Measurements from ENCODE around the gene GPATCH4. TPM values are rescaled to one million over a fixed set of nuclear protein-coding genes. Genes with fewer than 3 reads are reported as not detected.

GPATCH4 gene
- total RNA-seq, 1 experiment from 2014 or later: 53.5 TPM

GRCh38 chr1:156623946-156624813 lies 22.9 kb upstream of the GPATCH4 start:
- Mint-ChIP-seq H3K4me3 (ENCODE audit: unreplicated experiment) (peak overlapping the region; percentile 64), H3K36me3 (ENCODE audit: insufficient read depth, unreplicated experiment) (no peaks in the 10 kb centered on the region), H3K27me3 (ENCODE audit: insufficient read depth, unreplicated experiment) (peaks cover 28% of the 10 kb centered on the region), H3K4me1 (ENCODE audit: low read depth, unreplicated experiment) (peaks cover 17% of the 10 kb centered on the region), H3K27ac (ENCODE audit: unreplicated experiment) (no peak overlapping the region), H3K9me3 (ENCODE audit: unreplicated experiment) (no peaks in the 10 kb centered on the region)
- Histone ChIP-seq H3K9me3 (no peaks in the 10 kb centered on the region), H3K27me3 (replicated peaks; ENCODE audit: control insufficient read depth, insufficient read depth, low read length) (peaks cover 1% of the 10 kb centered on the region; the same call in 1 of the 2 replicates), H3K4me3 (ENCODE audit: low read depth, low read length) (peak overlapping the region; percentile 28), H3K36me3 (ENCODE audit: control insufficient read depth, insufficient read depth, low read length) (no peaks in the 10 kb centered on the region), H3K4me1 (peaks cover 13% of the 10 kb centered on the region)
- peak; percentile 69 to 70 for DNase-seq
- BruUV-seq (replicated peaks): no TSS peak
- POLR2A ChIA-PET: interaction anchor here (0.6 to 1.0 kb wide), 3 partner anchors 53 to 117 kb away, joined by 3 to 4 read pairs (median 3); partner anchors contain the start of genes ISG20L2, METTL25B, MRPL24 and NES
- intact Hi-C loops (cut with micrococcal nuclease; ENCODE audit: unreplicated experiment): no loop called here
- CTCF ChIA-PET: interaction anchor here (0.5 to 2.5 kb wide), 23 partner anchors 10 to 214 kb away, joined by 3 to 19 read pairs (median 5); partner anchors contain the start of gene NES
- TF ChIP-seq CTCF (IDR thresholded peaks at IDR 0.05; ENCODE audit: insufficient read depth in 1 of 2, low read depth in 1 of 2, low read length in 1 of 2, severe bottlenecking in 1 of 2, unreplicated experiment in 1 of 2): peak; percentile 12 to 49

- Histone ChIP-seq H3K4me1 (peaks cover 13% of the 10 kb centered on the region), H3K36me3 (ENCODE audit: control insufficient read depth, insufficient read depth, low read length) (no peaks in the 10 kb centered on the region), H3K27me3 (replicated peaks; ENCODE audit: control insufficient read depth, insufficient read depth, low read length) (peaks cover 1% of the 10 kb centered on the region; the same call in 1 of the 2 replicates), H3K4me3 (ENCODE audit: low read depth, low read length) (no peak overlapping the region), H3K9me3 (no peaks in the 10 kb centered on the region)
- BruUV-seq (replicated peaks): no TSS peak
- Mint-ChIP-seq H3K27ac (ENCODE audit: unreplicated experiment) (no peak overlapping the region), H3K27me3 (ENCODE audit: insufficient read depth, unreplicated experiment) (peaks cover 28% of the 10 kb centered on the region), H3K36me3 (ENCODE audit: insufficient read depth, unreplicated experiment) (no peaks in the 10 kb centered on the region), H3K4me3 (ENCODE audit: unreplicated experiment) (peak overlapping the region; percentile 64), H3K9me3 (ENCODE audit: unreplicated experiment) (no peaks in the 10 kb centered on the region), H3K4me1 (ENCODE audit: low read depth, unreplicated experiment) (peaks cover 17% of the 10 kb centered on the region)
- intact Hi-C loops (cut with micrococcal nuclease; ENCODE audit: unreplicated experiment): no loop called here
- ChIA-PET POLR2A (no interaction called here), CTCF (interaction anchor here (1.6 kb wide), 1 partner anchor 10 kb away, joined by 5 read pairs; no protein-coding TSS in a partner anchor)
- TF ChIP-seq CTCF (IDR thresholded peaks at IDR 0.05; ENCODE audit: insufficient read depth in 1 of 2, low read depth in 1 of 2, low read length in 1 of 2, severe bottlenecking in 1 of 2, unreplicated experiment in 1 of 2): no peak
- no peak for DNase-seq
Observed at GRCh38 chr1:156622581-156623297, 21.5 kb upstream of the GPATCH4 start.

GRCh38 chr1:156619582-156619955 lies 18.3 kb upstream of the GPATCH4 start:
- H3K4me1 Mint-ChIP-seq (ENCODE audit: low read depth, unreplicated experiment): peaks cover 7% of the 10 kb centered on the region
- BruUV-seq (replicated peaks): no TSS peak
- ChIA-PET CTCF (interaction anchor here (1.0 to 2.2 kb wide), 10 partner anchors 8 to 308 kb away, joined by 3 to 13 read pairs (median 4); partner anchors contain the start of gene NES), POLR2A (interaction anchor here (0.6 kb wide), 1 partner anchor 106 kb away, joined by 3 read pairs; no protein-coding TSS in a partner anchor)
- H3K27me3 Mint-ChIP-seq (ENCODE audit: insufficient read depth, unreplicated experiment): peaks cover 25% of the 10 kb centered on the region
- DNase-seq: no peak
- no peak overlapping the region for H3K4me3 Mint-ChIP-seq (ENCODE audit: unreplicated experiment)
- no peak for TF ChIP-seq CTCF (IDR thresholded peaks at IDR 0.05; ENCODE audit: insufficient read depth in 1 of 2, low read depth in 1 of 2, low read length in 1 of 2, severe bottlenecking in 1 of 2, unreplicated experiment in 1 of 2)
- no peak overlapping the region for H3K27ac Mint-ChIP-seq (ENCODE audit: unreplicated experiment)
- no peaks in the 10 kb centered on the region for H3K36me3 Mint-ChIP-seq (ENCODE audit: insufficient read depth, unreplicated experiment)
- intact Hi-C loops (cut with micrococcal nuclease; ENCODE audit: unreplicated experiment): no loop called here
- H3K4me1 ChIP-seq: 0 out of 2 replicates have a peak, but pooled peaks cover 5% of the 10 kb centered on the region
- no peaks in the 10 kb centered on the region for H3K9me3 ChIP-seq
- no peak overlapping the region for H3K4me3 ChIP-seq (ENCODE audit: low read depth, low read length)
- no peaks in the 10 kb centered on the region for H3K9me3 Mint-ChIP-seq (ENCODE audit: unreplicated experiment)
- no peaks in the 10 kb centered on the region for H3K36me3 ChIP-seq (ENCODE audit: control insufficient read depth, insufficient read depth, low read length)
- H3K27me3 ChIP-seq (replicated peaks; ENCODE audit: control insufficient read depth, insufficient read depth, low read length): no peaks in the 10 kb centered on the region; the same call in 1 of the 2 replicates

Measured in Caco-2 (cell line).